Upper lobe of left lung (tissue), 4 donors: ENCODE results near the gene MAST4.

Experiments used
- EP300 ChIP-seq, 4 donors: sonication (generic); formaldehyde crosslinking; IDR thresholded peaks; one replicate each; pipeline ENCODE4 v1.5.1; 2017; ENCODE audit warnings: antibody characterized with exemption in 4 of 4, control low read depth in 2 of 4
- TF ChIP-seq, protein P1 (sequence below), 6 experiments: fragments of 450-650 bp in 4 of 6; fragments of 200-600 bp in 2 of 6; sonication (generic) in 2 of 6; IDR thresholded peaks; one replicate each; pipeline ENCODE4 v1.5.1; 2016 to 2019; ENCODE audit warnings: antibody characterized with exemption in 6 of 6

DNA sequence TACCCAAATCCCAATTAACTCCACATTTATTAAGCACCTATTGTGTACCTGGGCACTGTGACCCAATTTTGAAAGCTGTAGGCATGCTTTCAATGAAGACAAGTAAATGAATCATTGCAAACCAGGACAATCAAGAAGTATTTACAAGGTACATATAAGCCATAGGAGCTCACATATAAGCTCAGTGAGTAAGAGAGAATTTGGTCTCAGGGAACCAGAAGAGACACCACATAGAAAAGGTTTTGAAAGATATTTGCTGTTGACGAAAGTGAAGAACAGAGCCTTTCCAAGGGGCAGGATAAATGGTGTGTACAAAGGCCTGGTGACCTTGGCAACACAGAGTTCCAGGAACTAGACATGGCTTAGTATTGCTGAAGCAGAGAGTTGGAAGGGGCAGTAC lies 412.8 kb downstream of the MAST4 start:
- TF ChIP-seq, protein P1, sequence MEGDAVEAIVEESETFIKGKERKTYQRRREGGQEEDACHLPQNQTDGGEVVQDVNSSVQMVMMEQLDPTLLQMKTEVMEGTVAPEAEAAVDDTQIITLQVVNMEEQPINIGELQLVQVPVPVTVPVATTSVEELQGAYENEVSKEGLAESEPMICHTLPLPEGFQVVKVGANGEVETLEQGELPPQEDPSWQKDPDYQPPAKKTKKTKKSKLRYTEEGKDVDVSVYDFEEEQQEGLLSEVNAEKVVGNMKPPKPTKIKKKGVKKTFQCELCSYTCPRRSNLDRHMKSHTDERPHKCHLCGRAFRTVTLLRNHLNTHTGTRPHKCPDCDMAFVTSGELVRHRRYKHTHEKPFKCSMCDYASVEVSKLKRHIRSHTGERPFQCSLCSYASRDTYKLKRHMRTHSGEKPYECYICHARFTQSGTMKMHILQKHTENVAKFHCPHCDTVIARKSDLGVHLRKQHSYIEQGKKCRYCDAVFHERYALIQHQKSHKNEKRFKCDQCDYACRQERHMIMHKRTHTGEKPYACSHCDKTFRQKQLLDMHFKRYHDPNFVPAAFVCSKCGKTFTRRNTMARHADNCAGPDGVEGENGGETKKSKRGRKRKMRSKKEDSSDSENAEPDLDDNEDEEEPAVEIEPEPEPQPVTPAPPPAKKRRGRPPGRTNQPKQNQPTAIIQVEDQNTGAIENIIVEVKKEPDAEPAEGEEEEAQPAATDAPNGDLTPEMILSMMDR (IDR thresholded peaks at IDR 0.05): no peak
- no peak for TF ChIP-seq EP300 (IDR thresholded peaks at IDR 0.05)
